Measurements from ENCODE around the gene WWC1.

The WWC1 gene

DNA sequence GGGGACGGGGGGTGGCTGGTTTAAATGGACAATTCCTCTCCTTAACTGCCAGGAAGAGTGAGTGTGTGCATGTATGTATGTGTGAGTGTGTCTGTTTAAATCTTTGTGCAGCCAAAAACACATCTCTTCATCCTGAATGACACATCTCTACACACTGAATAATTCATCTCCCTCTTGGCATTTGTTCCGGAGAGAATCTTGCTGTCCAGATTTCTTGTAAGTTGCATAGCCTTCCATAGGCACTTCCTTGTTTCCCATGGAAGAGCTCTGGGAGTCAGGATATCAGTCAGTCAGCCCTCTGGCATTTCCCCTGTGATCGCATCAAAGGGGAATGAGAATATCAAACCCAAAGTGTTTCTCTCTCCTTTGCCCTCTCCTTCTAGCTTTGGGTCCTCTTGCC, 74.7 kb downstream of the WWC1 start:
- Histone ChIP-seq H3K9ac (ENCODE audit: low read length) (no peak overlapping the region), H3K4me1 (ENCODE audit: control insufficient read depth, insufficient read depth, low read length) (peaks cover 28% of the 10 kb centered on the region), H3K27me3 (ENCODE audit: control insufficient read depth, insufficient read depth, low read length) (no peaks in the 10 kb centered on the region), H3K36me3 (ENCODE audit: control insufficient read depth, insufficient read depth, low read length) (no peaks in the 10 kb centered on the region), H3K9me3 (ENCODE audit: control insufficient read depth, insufficient read depth, low read depth, low read length) (no peaks in the 10 kb centered on the region), H3K4me3 (ENCODE audit: low read depth, low read length) (no peak overlapping the region), H3K27ac (ENCODE audit: low read depth, low read length) (no peak overlapping the region)

DNA sequence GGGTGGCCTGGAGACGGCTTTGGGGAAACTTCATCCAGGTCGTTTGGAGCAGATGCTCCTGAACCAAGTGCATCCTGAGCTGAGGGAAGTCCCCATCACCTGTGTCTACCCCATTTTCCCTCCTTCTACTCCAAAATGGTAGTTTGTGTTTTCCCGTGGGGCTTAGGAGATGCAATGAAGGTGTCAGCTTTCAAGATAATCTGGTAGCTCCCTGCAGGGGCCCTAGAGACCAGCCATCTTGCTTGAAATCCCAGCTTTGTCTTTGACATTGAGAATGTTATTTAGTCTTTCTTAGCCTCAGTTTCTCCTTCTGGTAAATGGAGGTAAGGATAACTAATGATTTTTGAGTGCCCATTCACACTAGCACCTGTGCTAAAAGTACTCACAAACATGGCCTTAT, 77.4 kb downstream of the WWC1 start:
- peaks cover 28% of the 10 kb centered on the region for H3K4me1 ChIP-seq (ENCODE audit: control insufficient read depth, insufficient read depth, low read length)
- H3K9me3 ChIP-seq (ENCODE audit: control insufficient read depth, insufficient read depth, low read depth, low read length): no peaks in the 10 kb centered on the region
- no peaks in the 10 kb centered on the region for H3K36me3 ChIP-seq (ENCODE audit: control insufficient read depth, insufficient read depth, low read length)
- no peak overlapping the region for H3K27ac ChIP-seq (ENCODE audit: low read depth, low read length)
- H3K4me3 ChIP-seq (ENCODE audit: low read depth, low read length): no peak overlapping the region
- H3K27me3 ChIP-seq (ENCODE audit: control insufficient read depth, insufficient read depth, low read length): no peaks in the 10 kb centered on the region
- no peak overlapping the region for H3K9ac ChIP-seq (ENCODE audit: low read length)

DNA sequence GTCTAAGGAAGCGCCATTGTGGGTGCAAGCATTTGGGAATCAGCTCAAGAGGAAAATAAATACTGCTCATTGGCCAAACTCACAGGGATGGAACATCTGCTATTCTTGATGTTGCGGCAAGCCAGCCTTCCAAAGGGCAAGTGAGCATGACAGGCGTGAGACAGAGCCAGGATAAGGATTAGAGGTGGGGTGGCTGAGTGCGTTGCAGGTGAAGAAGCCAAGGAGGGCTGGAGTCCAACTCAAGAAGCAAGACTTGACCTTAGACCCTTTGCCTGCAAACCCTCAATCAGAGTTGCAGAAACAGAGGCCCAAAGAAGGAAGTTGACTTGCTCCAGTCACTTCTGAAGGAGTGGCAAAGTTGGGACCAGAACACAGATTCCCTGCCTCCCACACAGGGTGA, 79.4 kb downstream of the WWC1 start:
- Histone ChIP-seq H3K9me3 (ENCODE audit: control insufficient read depth, insufficient read depth, low read depth, low read length) (no peaks in the 10 kb centered on the region), H3K9ac (ENCODE audit: low read length) (no peak overlapping the region), H3K27ac (ENCODE audit: low read depth, low read length) (no peak overlapping the region)

DNA sequence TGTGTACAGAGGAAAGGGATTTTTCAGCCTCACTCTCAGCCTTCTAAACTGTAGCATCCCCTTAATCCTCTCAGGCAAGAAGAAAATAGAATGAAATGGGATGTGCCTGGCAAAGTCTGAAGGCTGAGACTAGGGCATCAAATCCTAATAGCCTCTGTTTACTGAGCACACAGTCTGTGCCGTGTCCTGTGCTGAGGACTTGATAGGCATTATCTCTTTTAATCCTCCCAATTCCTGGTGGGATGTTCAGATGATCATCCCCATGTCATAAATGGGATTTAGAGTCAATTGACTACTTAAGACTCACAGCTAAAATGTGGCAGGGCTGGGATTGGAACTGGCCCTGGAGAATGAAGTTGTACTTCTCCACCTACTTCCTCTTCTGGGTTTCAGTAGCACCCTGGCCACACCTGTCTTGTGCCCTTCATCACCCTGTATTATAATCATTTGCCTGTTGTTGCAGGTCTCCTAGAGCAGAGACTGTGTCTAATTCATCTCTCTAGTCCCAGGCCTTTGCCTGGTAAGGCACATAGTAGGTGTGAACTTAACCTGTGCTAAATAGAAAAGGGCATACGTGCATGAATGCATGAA, 81.0 kb downstream of the WWC1 start:
- H3K27me3 ChIP-seq (ENCODE audit: control insufficient read depth, insufficient read depth, low read length): no peaks in the 10 kb centered on the region

More for the DNA sequence above, 79.4 kb downstream of the WWC1 start:
- Histone ChIP-seq H3K4me1 (ENCODE audit: control insufficient read depth, insufficient read depth, low read length) (peaks cover 9% of the 10 kb centered on the region), H3K36me3 (ENCODE audit: control insufficient read depth, insufficient read depth, low read length) (no peaks in the 10 kb centered on the region), H3K27me3 (ENCODE audit: control insufficient read depth, insufficient read depth, low read length) (no peaks in the 10 kb centered on the region), H3K4me3 (ENCODE audit: low read depth, low read length) (no peak overlapping the region)

DNA sequence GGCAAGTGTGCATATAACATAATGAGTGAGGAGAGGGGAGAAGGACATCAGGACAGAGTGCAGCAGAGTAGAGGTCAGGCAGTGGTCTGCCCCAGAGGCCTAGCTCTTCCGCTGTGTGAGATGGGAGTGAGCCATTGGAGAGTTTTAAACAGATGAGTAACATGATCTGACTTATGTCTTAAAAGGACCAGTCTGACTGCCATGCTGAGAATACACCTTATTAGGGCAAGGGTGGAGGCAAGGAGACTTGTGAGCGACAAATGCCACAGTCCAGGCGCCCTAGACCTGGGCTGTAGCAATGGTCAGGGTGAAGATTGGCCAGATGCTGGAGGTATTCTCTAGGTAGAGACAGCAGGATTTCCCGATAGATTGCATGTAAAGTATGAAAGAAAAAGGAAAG, 83.1 kb downstream of the WWC1 start:
- H3K9me3 ChIP-seq (ENCODE audit: control insufficient read depth, insufficient read depth, low read depth, low read length): no peaks in the 10 kb centered on the region
- no peak overlapping the region for H3K9ac ChIP-seq (ENCODE audit: low read length)

More for the DNA sequence above, 81.0 kb downstream of the WWC1 start:
- H3K9me3 ChIP-seq (ENCODE audit: control insufficient read depth, insufficient read depth, low read depth, low read length): no peaks in the 10 kb centered on the region
- H3K9ac ChIP-seq (ENCODE audit: low read length): no peak overlapping the region
- no peak overlapping the region for H3K27ac ChIP-seq (ENCODE audit: low read depth, low read length)
- H3K4me3 ChIP-seq (ENCODE audit: low read depth, low read length): no peak overlapping the region
- peaks cover 5% of the 10 kb centered on the region; the same call in 1 of the 2 replicates for H3K4me1 ChIP-seq (ENCODE audit: control insufficient read depth, insufficient read depth, low read length)
- no peaks in the 10 kb centered on the region for H3K36me3 ChIP-seq (ENCODE audit: control insufficient read depth, insufficient read depth, low read length)

DNA sequence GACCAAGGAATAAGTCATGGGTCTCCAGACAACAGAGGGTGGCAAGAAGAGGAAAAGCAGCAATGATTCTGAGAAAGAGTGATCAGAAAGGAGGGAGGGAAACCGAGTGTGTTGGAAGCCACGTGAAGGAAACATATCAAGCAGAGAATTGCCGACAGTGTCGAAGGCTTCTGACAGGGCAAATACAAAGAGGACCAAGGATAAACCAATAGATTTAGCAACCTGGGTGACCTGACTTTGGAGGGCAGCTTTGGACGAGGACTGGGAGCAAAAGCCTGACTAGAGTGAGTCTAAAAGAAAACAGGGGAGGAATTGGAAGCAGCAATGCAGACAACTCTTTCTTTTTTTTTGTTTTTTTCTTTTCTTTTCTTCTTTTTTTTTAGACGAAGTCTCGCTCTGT, 83.8 kb downstream of the WWC1 start:
- Histone ChIP-seq H3K27me3 (ENCODE audit: control insufficient read depth, insufficient read depth, low read length) (no peaks in the 10 kb centered on the region), H3K9ac (ENCODE audit: low read length) (no peak overlapping the region), H3K9me3 (ENCODE audit: control insufficient read depth, insufficient read depth, low read depth, low read length) (no peaks in the 10 kb centered on the region), H3K27ac (ENCODE audit: low read depth, low read length) (no peak overlapping the region), H3K36me3 (ENCODE audit: control insufficient read depth, insufficient read depth, low read length) (no peaks in the 10 kb centered on the region), H3K4me3 (ENCODE audit: low read depth, low read length) (no peak overlapping the region), H3K4me1 (ENCODE audit: control insufficient read depth, insufficient read depth, low read length) (no peaks in the 10 kb centered on the region)

More for the DNA sequence above, 83.1 kb downstream of the WWC1 start:
- H3K36me3 ChIP-seq (ENCODE audit: control insufficient read depth, insufficient read depth, low read length): no peaks in the 10 kb centered on the region
- H3K4me3 ChIP-seq (ENCODE audit: low read depth, low read length): no peak overlapping the region
- H3K27ac ChIP-seq (ENCODE audit: low read depth, low read length): no peak overlapping the region
- no peaks in the 10 kb centered on the region for H3K27me3 ChIP-seq (ENCODE audit: control insufficient read depth, insufficient read depth, low read length)
- H3K4me1 ChIP-seq (ENCODE audit: control insufficient read depth, insufficient read depth, low read length): no peaks in the 10 kb centered on the region

DNA sequence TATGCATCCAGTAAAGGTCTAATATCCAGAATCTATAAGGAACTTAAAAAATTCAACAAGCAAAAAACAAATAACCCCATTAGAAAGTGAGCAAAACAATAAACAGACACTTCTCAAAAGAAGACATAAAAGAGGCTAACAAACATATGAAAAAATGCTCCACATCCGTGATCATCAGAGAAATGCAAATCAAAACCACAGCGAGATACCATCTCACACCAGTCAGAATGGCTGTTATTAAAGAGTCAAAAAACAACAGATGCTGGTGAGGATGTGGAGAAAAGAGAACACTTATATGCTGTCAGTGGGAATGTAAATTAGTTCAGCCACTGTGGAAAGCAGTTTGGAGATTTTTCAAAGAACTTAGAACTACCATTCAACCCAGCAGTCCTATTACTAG, 86.1 kb downstream of the WWC1 start:
- Histone ChIP-seq H3K9ac (ENCODE audit: low read length) (no peak overlapping the region), H3K4me3 (ENCODE audit: low read depth, low read length) (no peak overlapping the region), H3K27ac (ENCODE audit: low read depth, low read length) (no peak overlapping the region), H3K27me3 (ENCODE audit: control insufficient read depth, insufficient read depth, low read length) (no peaks in the 10 kb centered on the region), H3K4me1 (ENCODE audit: control insufficient read depth, insufficient read depth, low read length) (no peaks in the 10 kb centered on the region), H3K36me3 (ENCODE audit: control insufficient read depth, insufficient read depth, low read length) (no peaks in the 10 kb centered on the region), H3K9me3 (ENCODE audit: control insufficient read depth, insufficient read depth, low read depth, low read length) (no peaks in the 10 kb centered on the region)

DNA sequence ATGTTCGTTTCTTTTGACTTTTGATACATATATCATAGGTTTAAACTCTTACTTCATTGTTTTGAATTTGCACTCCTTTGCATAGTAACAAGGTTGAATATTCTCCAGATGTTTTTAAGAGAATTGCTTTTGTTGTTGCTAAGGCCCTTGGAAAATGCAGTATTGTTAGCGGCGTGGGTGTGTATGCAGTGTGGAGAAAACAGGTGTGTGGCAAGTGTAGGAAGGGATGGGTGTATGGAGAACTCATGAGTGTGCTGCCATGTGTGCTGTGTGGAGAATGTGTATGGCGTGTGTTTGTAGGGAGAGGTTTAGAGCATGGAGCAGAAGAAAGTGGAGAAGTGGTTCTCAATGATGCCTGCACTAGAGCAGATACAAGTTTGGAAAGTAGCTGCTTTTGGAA, 87.3 kb downstream of the WWC1 start:
- Histone ChIP-seq H3K27ac (ENCODE audit: low read depth, low read length) (no peak overlapping the region), H3K4me1 (ENCODE audit: control insufficient read depth, insufficient read depth, low read length) (no peaks in the 10 kb centered on the region), H3K9ac (ENCODE audit: low read length) (no peak overlapping the region), H3K27me3 (ENCODE audit: control insufficient read depth, insufficient read depth, low read length) (no peaks in the 10 kb centered on the region), H3K9me3 (ENCODE audit: control insufficient read depth, insufficient read depth, low read depth, low read length) (no peaks in the 10 kb centered on the region), H3K4me3 (ENCODE audit: low read depth, low read length) (no peak overlapping the region), H3K36me3 (ENCODE audit: control insufficient read depth, insufficient read depth, low read length) (no peaks in the 10 kb centered on the region)

DNA sequence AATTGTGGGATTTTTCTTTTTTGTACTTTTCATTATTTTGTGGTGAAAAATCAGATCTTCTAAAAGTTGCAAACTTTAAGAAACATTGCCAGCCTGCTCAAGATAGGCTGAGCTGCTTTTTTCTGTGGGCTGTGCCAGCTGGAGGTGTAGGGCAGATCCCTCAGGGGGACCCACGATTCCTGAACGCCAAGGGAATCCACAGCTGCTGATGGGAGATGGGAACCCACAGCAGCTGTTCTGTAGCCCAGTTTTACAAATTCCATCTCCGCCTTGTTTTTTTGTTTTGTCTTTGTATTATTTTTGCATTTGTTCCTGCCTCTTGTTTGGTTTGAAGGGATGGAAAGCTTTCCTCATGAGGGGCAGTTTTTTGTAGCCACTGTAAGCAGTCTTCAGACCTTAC, 91.0 kb downstream of the WWC1 start:
- Histone ChIP-seq H3K27ac (ENCODE audit: low read depth, low read length) (no peak overlapping the region), H3K4me1 (ENCODE audit: control insufficient read depth, insufficient read depth, low read length) (no peaks in the 10 kb centered on the region), H3K36me3 (ENCODE audit: control insufficient read depth, insufficient read depth, low read length) (peaks cover 10% of the 10 kb centered on the region), H3K27me3 (ENCODE audit: control insufficient read depth, insufficient read depth, low read length) (no peaks in the 10 kb centered on the region), H3K4me3 (ENCODE audit: low read depth, low read length) (no peak overlapping the region), H3K9me3 (ENCODE audit: control insufficient read depth, insufficient read depth, low read depth, low read length) (peaks cover 4% of the 10 kb centered on the region; the same call in 1 of the 2 replicates), H3K9ac (ENCODE audit: low read length) (no peak overlapping the region)

DNA sequence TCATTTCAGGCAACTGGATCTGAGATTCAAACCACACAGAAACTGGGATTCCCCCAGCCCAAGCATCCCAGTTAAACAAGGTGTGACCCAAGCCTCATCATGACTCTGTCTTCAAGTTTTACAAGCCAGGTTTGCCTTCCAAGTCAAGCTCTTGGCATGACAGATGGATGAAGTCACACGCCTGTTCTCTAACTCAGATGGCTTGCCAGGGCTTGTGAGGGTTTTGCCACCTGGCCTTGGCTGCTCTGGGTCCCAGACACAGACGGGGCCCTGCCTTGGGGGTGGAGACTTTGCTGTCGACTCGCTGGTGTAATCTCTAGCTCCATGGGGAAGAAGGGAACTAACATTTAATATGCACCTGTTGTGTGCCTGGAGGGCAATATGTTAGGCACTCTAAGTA, 99.0 kb downstream of the WWC1 start:
- Histone ChIP-seq H3K27me3 (ENCODE audit: control insufficient read depth, insufficient read depth, low read length) (no peaks in the 10 kb centered on the region), H3K9me3 (ENCODE audit: control insufficient read depth, insufficient read depth, low read depth, low read length) (no peaks in the 10 kb centered on the region), H3K9ac (ENCODE audit: low read length) (no peak overlapping the region), H3K4me3 (ENCODE audit: low read depth, low read length) (no peak overlapping the region), H3K4me1 (ENCODE audit: control insufficient read depth, insufficient read depth, low read length) (no peaks in the 10 kb centered on the region), H3K36me3 (ENCODE audit: control insufficient read depth, insufficient read depth, low read length) (peaks cover 7% of the 10 kb centered on the region), H3K27ac (ENCODE audit: low read depth, low read length) (no peak overlapping the region)

DNA sequence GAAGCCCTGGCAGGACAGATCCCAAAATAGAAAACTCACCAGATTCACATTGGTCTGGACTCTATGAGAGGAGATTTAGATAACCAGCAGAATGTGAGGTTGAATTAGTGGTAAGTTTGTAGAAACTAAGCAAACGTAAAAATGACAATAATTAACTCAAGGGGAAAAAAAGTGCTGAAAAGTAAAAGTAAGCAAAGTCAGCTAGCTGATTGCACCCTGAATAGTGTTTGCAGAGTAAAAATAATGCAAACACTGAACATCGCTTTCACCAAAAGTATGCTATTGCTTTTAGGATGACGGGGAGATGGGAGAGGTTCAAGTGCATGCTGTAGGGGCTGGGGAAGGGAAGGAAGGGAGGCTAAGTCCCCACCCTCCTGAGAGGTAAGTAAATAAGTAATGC, 102.3 kb downstream of the WWC1 start:
- no peak overlapping the region for H3K4me3 ChIP-seq (ENCODE audit: low read depth, low read length)

More for the DNA sequence above, 102.3 kb downstream of the WWC1 start:
- no peaks in the 10 kb centered on the region for H3K4me1 ChIP-seq (ENCODE audit: control insufficient read depth, insufficient read depth, low read length)
- peaks cover 15% of the 10 kb centered on the region for H3K36me3 ChIP-seq (ENCODE audit: control insufficient read depth, insufficient read depth, low read length)
- no peak overlapping the region for H3K9ac ChIP-seq (ENCODE audit: low read length)
- H3K27ac ChIP-seq (ENCODE audit: low read depth, low read length): no peak overlapping the region
- no peaks in the 10 kb centered on the region for H3K27me3 ChIP-seq (ENCODE audit: control insufficient read depth, insufficient read depth, low read length)
- no peaks in the 10 kb centered on the region for H3K9me3 ChIP-seq (ENCODE audit: control insufficient read depth, insufficient read depth, low read depth, low read length)
